ENCODE measurements around the gene ADGRE1.
A peak's percentile ranks its signal among the peaks of the same experiment; 100 is the strongest.

Gene ADGRE1

DNA sequence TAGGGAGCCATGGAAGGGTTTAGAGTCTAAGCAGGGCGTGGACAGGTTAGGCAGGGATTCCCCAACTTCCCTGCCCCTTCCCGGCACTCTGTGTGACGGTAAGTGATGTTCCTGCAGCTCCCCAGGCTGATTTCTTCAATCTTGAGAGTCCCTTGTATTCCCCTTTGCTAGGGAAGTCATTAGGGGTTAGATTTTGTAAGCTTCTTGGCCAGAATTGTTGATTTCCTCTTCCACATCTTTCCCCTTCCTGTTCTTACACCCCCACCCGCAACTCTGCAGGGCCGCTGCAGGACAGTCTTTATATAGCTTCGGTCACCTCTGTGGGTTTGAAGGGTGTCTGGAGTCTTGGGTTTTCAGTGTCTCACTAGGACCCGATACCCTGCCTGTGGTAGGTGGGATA lies 10.6 kb upstream of the ADGRE1 start:
- no peak for DNase-seq

GRCh38 chr19:6877766-6878165 lies 9.6 kb upstream of the ADGRE1 start:
- no peak for DNase-seq

DNA sequence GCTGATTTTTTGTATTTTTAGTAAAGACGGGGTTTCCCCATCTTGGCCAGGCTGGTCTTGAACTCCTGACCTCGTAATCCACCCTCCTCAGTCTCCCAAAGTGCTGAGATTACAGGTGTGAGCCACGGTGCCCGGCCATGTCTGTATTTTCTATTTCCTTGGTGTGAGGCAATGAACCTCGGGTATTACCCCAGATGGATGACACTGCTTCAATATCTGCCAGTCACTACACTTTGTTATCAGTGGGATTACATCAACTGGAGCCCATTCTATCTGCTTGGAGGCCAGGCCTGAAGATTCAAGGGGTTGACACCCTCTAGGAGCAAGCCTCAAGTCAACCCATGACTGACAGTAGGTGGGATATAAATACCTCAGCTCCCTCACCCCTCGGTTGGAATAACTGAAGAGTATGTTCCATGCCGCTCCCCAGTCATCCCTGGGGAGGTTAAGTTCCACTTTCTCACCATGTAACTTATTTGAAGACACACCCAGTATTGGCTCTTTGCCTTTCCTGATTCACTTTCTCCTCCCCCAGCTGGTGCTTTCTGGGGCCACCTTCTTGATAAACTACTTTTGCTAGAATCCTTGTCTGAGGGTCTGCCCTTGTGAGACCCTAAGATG lies 992 bp upstream of the ADGRE1 start:
- DNase-seq: no peak

DNA sequence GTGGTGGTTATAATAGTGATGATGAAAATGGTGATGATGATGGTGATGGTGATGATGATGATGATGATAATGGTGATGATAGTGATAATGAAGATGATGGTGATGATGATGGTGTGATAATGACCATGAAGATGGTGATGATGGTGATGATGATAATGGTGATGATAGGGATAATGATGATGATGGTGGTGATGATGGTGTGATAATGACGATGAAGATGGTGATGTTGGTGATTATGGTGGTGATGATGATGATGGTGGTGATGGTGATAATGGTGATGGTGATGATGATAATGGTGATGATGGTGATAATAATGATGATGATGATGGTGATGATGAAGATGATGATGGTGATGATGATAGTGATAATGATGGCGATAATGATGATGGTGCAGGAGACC lies 1.6 kb downstream of the ADGRE1 start:
- no peak for DNase-seq

- DNase-seq: peak in 1 of 2 donors; percentile 27
Observed at GRCh38 chr19:6890401-6890913, 3.1 kb downstream of the ADGRE1 start.

GRCh38 chr19:6890938-6891337 lies 3.6 kb downstream of the ADGRE1 start:
- peak; percentile 25 to 48 for DNase-seq

GRCh38 chr19:6891761-6892385 lies 4.5 kb downstream of the ADGRE1 start:
- DNase-seq: peak in 1 of 2 donors; percentile 27

- DNase-seq: no peak
Observed at GRCh38 chr19:6894313-6894712, 6.9 kb downstream of the ADGRE1 start.

- DNase-seq: no peak
Observed at GRCh38 chr19:6903446-6903845, 16.1 kb downstream of the ADGRE1 start.

GRCh38 chr19:6906559-6907060 lies 19.2 kb downstream of the ADGRE1 start:
- no peak for DNase-seq

DNA sequence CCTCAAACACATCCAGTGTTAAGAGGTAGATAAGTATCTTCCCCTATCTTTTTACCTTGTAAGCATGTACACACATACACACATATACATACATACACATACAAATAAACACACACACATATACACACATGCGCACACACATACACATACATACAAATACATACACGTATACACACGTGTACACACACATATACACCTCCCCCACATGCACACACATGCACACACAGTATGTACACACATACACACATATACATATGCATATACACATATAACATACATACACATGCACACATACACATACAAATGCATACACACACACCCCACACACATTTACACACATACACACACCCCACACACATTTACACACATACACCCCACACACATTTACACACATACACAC lies 24.1 kb downstream of the ADGRE1 start:
- no peak for DNase-seq

DNA sequence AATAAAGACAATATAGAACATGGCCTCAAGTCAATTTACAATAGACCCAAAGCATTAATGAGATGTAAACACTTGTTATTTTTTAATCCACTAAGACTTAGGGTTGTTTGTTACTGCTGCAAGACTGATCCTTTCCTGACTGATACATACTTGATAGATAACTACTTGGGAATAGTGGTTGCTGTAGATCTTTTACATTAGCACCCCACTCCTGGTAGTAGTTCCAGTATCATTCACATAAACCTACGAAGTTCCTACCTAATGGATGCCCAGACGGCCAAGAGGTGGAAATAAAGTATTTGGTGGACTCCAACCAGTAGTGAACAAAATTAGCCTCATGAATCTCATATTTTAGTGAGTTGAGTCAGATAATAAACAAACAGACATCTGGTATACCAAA lies 26.9 kb downstream of the ADGRE1 start:
- DNase-seq: no peak

GRCh38 chr19:6916952-6917351 lies 29.6 kb downstream of the ADGRE1 start:
- no peak for DNase-seq

DNA sequence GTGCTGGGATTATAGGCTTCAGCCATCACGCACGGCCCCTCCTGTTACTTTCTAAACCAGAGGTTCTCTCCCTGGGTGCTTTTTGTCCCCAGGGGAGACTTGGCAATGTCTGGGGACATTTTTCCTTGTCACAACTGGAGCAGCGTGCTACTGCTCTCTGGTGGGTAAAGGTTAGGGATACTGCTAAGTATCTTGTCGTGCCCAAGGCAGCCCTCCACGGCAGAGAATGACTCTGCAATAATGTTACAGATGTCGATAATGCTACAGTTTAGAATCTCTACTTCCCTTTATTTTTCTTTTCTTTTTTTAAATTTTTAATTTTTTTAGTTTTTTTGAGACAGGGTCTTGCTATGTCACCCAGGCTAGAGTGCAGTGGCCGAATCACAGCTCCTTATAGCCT lies 38.0 kb downstream of the ADGRE1 start:
- no peak for DNase-seq

DNA sequence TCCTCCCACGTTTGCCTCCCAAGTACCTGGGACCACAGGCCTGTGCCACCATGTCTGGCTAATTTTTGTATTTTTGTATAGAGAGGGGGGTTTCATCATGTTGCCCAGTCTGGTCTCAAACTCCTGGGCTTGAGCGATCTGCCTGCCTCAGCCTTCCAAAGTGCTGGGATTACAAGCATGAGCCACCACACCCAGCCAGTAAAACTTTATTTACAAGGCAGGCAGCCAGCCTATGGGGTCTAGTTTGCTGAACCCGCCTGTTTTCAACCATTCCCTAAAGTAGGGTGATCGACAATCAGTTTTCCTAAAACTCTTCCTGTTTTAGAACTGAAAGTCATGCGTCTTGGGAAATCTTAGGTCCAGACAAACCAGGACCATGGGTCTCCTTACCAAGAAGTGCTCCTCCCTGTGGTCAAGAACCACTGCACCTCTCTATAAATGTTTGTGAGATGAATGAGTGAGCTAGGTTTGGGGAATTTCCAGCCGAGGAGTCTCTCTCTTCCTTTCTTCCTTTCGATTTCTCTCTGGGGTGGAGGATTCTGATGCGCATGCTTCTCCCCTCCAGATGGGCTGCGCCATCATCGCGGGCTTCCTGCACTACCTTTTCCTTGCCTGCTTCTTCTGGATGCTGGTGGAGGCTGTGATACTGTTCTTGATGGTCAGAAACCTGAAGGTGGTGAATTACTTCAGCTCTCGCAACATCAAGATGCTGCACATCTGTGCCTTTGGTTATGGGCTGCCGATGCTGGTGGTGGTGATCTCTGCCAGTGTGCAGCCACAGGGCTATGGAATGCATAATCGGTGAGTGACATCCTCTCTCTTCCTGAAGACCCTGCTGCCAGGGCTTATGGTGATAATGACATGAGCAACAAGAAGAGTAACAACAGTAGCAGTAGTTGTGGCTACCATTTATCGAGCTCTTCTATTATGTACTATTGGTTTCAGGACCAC lies 38.7 kb downstream of the ADGRE1 start:
- peak; percentile 4 to 56 for DNase-seq

DNA sequence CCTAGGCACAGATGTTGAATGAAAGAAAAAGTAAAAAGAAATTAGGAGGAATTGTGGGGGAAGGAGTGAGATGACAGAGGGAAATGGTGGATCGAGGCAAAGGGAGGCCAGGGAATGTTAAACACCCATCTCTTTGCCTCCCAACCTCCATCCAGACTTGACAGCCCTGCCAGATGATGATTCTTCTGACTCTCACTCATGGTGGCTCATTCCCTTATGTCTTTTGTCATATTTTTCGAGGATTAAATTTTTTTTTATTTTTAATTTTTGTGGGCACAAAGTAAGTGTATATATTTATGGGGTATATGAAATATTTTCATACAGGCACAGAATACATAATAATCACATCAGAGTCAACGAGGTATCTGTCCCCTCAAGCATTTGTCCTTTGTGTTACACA lies 42.8 kb downstream of the ADGRE1 start:
- DNase-seq: no peak

- no peak for DNase-seq
Observed at GRCh38 chr19:6935069-6935468, 47.7 kb downstream of the ADGRE1 start.

DNA sequence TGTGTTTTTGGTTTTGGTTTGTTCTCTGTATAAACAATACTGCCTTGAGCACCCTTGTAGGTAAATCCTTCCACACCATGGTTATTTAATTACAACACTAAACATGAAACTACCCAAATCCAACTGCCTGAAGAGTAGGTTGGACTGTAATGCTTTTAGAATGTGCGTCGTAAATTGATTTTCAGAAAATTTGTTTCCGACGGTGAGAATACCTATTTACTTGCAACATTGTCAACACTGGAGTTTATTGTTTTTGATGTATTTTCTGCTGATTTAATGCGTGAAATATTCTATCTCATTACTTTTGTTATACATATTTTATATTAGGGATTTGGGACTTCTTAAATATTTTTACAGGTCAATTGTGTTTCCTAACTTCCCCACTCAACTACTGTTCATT lies 48.2 kb downstream of the ADGRE1 start:
- no peak for DNase-seq

DNA sequence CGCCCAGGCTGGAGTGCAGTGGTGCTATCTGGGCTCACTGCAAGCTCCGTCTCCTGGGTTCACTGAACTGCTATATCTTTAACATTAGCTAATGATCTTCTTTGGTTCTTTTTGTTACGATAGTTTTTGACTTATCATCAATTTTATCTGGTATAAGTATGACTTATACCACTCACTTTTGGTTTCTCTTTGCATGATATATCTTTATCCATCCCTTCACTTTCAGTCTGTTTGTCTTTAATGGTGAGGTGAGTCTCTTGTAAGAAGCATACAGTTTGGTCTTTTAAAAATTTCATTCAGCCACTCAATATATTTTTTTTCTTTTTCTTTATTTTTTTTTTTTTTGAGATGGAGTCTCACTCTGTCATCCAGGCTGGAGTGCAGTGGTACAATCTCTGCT lies 58.4 kb downstream of the ADGRE1 start:
- no peak for DNase-seq

DNA sequence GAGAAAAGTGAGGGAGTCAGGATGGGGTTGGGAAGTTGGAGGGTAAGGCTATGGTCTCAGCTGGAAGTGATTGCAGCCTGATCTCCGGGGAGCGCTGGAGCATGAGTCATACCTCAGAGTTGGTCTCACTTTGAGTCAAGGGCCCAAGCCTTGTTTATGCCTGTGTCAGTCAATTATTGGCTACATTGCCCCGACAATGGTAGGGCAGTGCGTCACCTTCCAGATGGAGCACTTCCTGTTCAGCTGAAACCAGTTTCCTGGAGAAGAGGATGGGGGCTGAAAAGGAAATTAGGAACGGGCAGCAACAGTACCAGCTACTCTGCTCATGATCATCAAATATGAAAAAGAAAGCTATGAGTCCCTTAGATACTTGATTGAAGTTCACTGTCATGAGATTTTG lies 60.4 kb downstream of the ADGRE1 start:
- DNase-seq: peak in 1 of 2 donors; percentile 21

DNA sequence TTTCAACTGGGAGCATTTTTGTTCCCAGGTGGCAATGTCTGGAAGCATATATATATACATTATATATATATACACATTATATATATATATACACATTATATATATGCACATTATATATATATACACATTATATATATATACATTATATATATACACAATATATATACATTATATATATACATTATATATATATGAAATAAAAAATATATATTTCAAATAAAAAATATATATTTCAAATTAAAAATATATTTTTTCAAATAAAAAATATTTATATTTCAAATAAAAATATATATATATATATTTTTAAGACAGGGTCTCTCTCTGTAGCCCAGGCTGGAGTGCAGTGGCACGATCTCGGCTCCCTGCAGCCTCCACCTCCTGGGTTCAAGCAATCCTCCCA lies 61.5 kb downstream of the ADGRE1 start:
- no peak for DNase-seq

GRCh38 chr19:6952956-6953355 lies 65.6 kb downstream of the ADGRE1 start:
- DNase-seq: no peak

DNA sequence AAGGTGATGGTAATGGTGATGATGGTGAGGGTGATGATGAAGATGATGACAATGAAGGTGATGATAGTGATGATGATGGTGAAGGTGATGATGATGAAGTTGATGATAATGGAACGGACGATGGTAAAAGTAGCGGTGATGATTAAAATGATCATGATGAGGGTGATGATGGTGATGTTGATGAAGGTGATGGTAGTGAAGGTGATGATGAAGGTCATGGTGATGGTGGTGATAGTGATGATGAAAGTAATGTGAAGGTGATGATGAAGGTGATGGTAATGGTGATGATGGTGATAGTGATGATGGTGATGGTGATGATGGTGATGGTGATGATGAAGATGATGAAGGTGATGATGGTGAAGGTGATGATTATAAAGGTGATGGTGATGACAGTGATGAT lies 67.7 kb downstream of the ADGRE1 start:
- DNase-seq: no peak

GRCh38 chr19:6956573-6956972 lies 69.2 kb downstream of the ADGRE1 start:
- no peak for DNase-seq
